Effector CD8-positive, alpha-beta T cell (primary cell): ENCODE data around the gene MTG2.
"Not testable (repeated sequence)": the region's sequence is repeated elsewhere in the genome, so short reads cannot be mapped to it uniquely, and the experiment has no call there.

ENCODE experiments used
- DNase-seq: peaks from one replicate; lab custom pipeline; 2025; lab: John Stamatoyannopoulos, UW

MTG2 gene

GRCh38 chr20:62145688-62146018 lies 37.2 kb upstream of the MTG2 start:
- DNase-seq = no peak

GRCh38 chr20:62146019-62146755 lies 36.6 kb upstream of the MTG2 start:
- DNase-seq = no peak

GRCh38 chr20:62147125-62147524 lies 35.7 kb upstream of the MTG2 start:
- no peak for DNase-seq

- no peak for DNase-seq
These were observed 35.3 kb upstream of the MTG2 start for GRCh38 chr20:62147528-62147927.

- DNase-seq = not testable (repeated sequence)
These were observed 34.4 kb upstream of the MTG2 start for GRCh38 chr20:62148383-62148782.

- DNase-seq = no peak
These were observed 33.9 kb upstream of the MTG2 start for GRCh38 chr20:62148908-62149314.

GRCh38 chr20:62149532-62150309 lies 33.1 kb upstream of the MTG2 start:
- DNase-seq = no peak

- no peak for DNase-seq
These were observed 32.6 kb upstream of the MTG2 start for GRCh38 chr20:62150310-62150575.

GRCh38 chr20:62151225-62151624 lies 31.6 kb upstream of the MTG2 start:
- DNase-seq = no peak

- no peak for DNase-seq
These were observed 30.9 kb upstream of the MTG2 start for GRCh38 chr20:62151835-62152364.

GRCh38 chr20:62155428-62156253 lies 27.2 kb upstream of the MTG2 start:
- DNase-seq = no peak

- no peak for DNase-seq
These were observed 26.6 kb upstream of the MTG2 start for GRCh38 chr20:62156254-62156556.

GRCh38 chr20:62156592-62157386 lies 26.0 kb upstream of the MTG2 start:
- peak; percentile 65 for DNase-seq

GRCh38 chr20:62157387-62158087 lies 25.3 kb upstream of the MTG2 start:
- no peak for DNase-seq

GRCh38 chr20:62158088-62158400 lies 24.8 kb upstream of the MTG2 start:
- no peak for DNase-seq

- DNase-seq = no peak
These were observed 24.3 kb upstream of the MTG2 start for GRCh38 chr20:62158541-62158940.

- no peak for DNase-seq
These were observed 23.8 kb upstream of the MTG2 start for GRCh38 chr20:62159052-62159451.

GRCh38 chr20:62159839-62160238 lies 23.0 kb upstream of the MTG2 start:
- DNase-seq = no peak

GRCh38 chr20:62160253-62160652 lies 22.6 kb upstream of the MTG2 start:
- no peak for DNase-seq

- DNase-seq = no peak
These were observed 22.0 kb upstream of the MTG2 start for GRCh38 chr20:62160876-62161275.

- no peak for DNase-seq
These were observed 21.5 kb upstream of the MTG2 start for GRCh38 chr20:62161347-62161746.
